Peyer's patch (tissue), 4 donors: ENCODE results near the gene PTTG1IP. TPM values are rescaled to one million over a fixed set of nuclear protein-coding genes. Genes with fewer than 3 reads are reported as not detected.

Experiments used
- DNase-seq, 3 donors: peaks; one replicate each; pipeline ENCODE4 v3.0.0-alpha.2; 2017 to 2019
- H3K27ac ChIP-seq, 4 donors: fragments of 200-600 bp; sonication (generic); one replicate each; pipeline ENCODE4 v1.5.1; 2016 to 2019
- H3K27me3 ChIP-seq, 2 donors: fragments of 200-600 bp; sonication (generic); one replicate each; pipeline ENCODE4 v1.5.1; 2019
- H3K36me3 ChIP-seq, 3 donors: fragments of 200-600 bp; sonication (generic); one replicate each; pipeline ENCODE4 v1.5.1; 2016 to 2019
- H3K4me1 ChIP-seq, 4 donors: fragments of 200-600 bp; sonication (generic); one replicate each; pipeline ENCODE4 v1.5.1; 2016 to 2019
- H3K4me3 ChIP-seq, 4 donors: fragments of 200-600 bp; sonication (generic); 1 replicate in 3 of 4; 2 replicates in 1 of 4; pipeline ENCODE4 v1.5.1; 2016 to 2019; ENCODE audit warnings: mild to moderate bottlenecking in 1 of 4
- H3K9me3 ChIP-seq, 4 donors: fragments of 200-600 bp; sonication (generic); one replicate each; pipeline ENCODE4 v1.5.1; 2016 to 2019; ENCODE audit warnings: mild to moderate bottlenecking in 1 of 4
- POLR2A ChIP-seq, 2 donors: fragments of 450-650 bp; IDR thresholded peaks; one replicate each; pipeline ENCODE4 v1.5.1; 2017; ENCODE audit warnings: antibody characterized with exemption in 2 of 2, mild to moderate bottlenecking in 2 of 2, moderate library complexity in 2 of 2
- total RNA-seq, 4 donors: library from RNA; depleted of rRNA; stranded (reverse); fragments of >200 nt; gene quantifications; one replicate each; pipeline ENCODE4 v1.1.0, GENCODE V29; 2016
- TF ChIP-seq, protein P1 (sequence below), 6 experiments: fragments of 450-650 bp in 4 of 6; fragments of 200-600 bp in 2 of 6; sonication (generic) in 1 of 6; IDR thresholded peaks; one replicate each; pipeline ENCODE4 v1.5.1; 2017 to 2019; ENCODE audit warnings: antibody characterized with exemption in 6 of 6, mild to moderate bottlenecking in 3 of 6, moderate library complexity in 1 of 6

Gene PTTG1IP
- total RNA-seq, 4 donors from 2014 or later, result 69.3 to 495 (median 390) TPM

DNA sequence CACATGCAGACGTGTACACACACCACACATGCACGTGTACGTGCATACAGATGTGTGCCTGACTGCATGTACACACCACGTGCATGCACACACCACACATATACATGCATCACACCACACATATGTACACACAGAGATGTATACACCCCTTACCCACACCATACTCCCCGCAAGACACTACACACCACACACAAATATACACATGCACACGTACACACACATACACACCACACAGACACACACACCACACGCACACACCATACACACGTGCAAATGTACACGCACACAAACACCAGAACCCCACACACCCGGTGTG lies 37.5 kb upstream of the PTTG1IP start:
- no peak for DNase-seq
- H3K4me3 ChIP-seq, result no peak overlapping the region
- H3K4me1 ChIP-seq, result peaks cover 5 to 50% (median 36%) of the 10 kb centered on the region in 4 donors
- no peaks in the 10 kb centered on the region for H3K9me3 ChIP-seq
- no peaks in the 10 kb centered on the region for H3K27me3 ChIP-seq
- peak overlapping the region; percentile 50 to 77 (median 70) for H3K27ac ChIP-seq
- no peak for TF ChIP-seq POLR2A (IDR thresholded peaks at IDR 0.05)
- TF ChIP-seq, protein P1, sequence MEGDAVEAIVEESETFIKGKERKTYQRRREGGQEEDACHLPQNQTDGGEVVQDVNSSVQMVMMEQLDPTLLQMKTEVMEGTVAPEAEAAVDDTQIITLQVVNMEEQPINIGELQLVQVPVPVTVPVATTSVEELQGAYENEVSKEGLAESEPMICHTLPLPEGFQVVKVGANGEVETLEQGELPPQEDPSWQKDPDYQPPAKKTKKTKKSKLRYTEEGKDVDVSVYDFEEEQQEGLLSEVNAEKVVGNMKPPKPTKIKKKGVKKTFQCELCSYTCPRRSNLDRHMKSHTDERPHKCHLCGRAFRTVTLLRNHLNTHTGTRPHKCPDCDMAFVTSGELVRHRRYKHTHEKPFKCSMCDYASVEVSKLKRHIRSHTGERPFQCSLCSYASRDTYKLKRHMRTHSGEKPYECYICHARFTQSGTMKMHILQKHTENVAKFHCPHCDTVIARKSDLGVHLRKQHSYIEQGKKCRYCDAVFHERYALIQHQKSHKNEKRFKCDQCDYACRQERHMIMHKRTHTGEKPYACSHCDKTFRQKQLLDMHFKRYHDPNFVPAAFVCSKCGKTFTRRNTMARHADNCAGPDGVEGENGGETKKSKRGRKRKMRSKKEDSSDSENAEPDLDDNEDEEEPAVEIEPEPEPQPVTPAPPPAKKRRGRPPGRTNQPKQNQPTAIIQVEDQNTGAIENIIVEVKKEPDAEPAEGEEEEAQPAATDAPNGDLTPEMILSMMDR (IDR thresholded peaks at IDR 0.05), result no peak
- H3K36me3 ChIP-seq, result no peaks in the 10 kb centered on the region

- Histone ChIP-seq H3K27ac (peak overlapping the region in 3 of 4 donors; percentile 50 to 77 (median 70)), H3K9me3 (no peaks in the 10 kb centered on the region), H3K36me3 (no peaks in the 10 kb centered on the region), H3K4me1 (peaks cover 5 to 50% (median 36%) of the 10 kb centered on the region in 4 donors), H3K27me3 (no peaks in the 10 kb centered on the region), H3K4me3 (no peak overlapping the region)
- TF ChIP-seq, protein P1 (IDR thresholded peaks at IDR 0.05), result no peak
- TF ChIP-seq POLR2A (IDR thresholded peaks at IDR 0.05), result no peak
- no peak for DNase-seq
These were observed 37.0 kb upstream of the PTTG1IP start for GRCh38 chr21:44910229-44911067.

DNA sequence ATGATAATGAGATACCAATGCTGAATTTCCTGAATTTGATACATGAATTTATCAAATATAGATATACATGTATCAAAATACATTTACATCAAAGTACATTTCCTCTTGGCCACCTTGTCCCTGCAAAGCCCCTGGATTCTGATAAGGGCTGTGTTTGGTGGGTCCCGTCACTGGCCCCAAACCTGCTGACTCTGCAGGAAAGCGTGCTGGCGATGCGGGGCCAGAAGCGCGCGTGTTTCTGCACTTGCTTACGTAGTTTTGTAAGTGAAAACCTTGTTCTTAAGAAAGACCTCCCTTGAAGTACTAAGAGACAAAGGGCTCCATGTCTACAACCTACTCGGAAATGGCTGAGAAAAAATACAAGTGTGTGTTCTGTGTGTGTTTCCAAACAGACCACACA lies 36.2 kb upstream of the PTTG1IP start:
- Histone ChIP-seq H3K4me1 (peaks cover 5 to 50% (median 35%) of the 10 kb centered on the region in 4 donors), H3K4me3 (no peak overlapping the region), H3K27ac (no peak overlapping the region)

GRCh38 chr21:44908908-44909307 lies 35.4 kb upstream of the PTTG1IP start:
- H3K27ac ChIP-seq, result peak overlapping the region in 1 of 4 donors; percentile 46
- H3K27me3 ChIP-seq, result no peaks in the 10 kb centered on the region
- no peaks in the 10 kb centered on the region for H3K36me3 ChIP-seq
- no peak overlapping the region for H3K4me3 ChIP-seq
- H3K4me1 ChIP-seq, result peaks cover 5 to 43% (median 31%) of the 10 kb centered on the region in 4 donors
- TF ChIP-seq, protein P1 (IDR thresholded peaks at IDR 0.05), result no peak
- no peak for TF ChIP-seq POLR2A (IDR thresholded peaks at IDR 0.05)
- no peaks in the 10 kb centered on the region for H3K9me3 ChIP-seq
- DNase-seq, result no peak

More for the DNA sequence above, 36.2 kb upstream of the PTTG1IP start:
- H3K27me3 ChIP-seq, result no peaks in the 10 kb centered on the region
- no peak for DNase-seq
- TF ChIP-seq, protein P1 (IDR thresholded peaks at IDR 0.05), result no peak
- no peaks in the 10 kb centered on the region for H3K9me3 ChIP-seq
- no peaks in the 10 kb centered on the region for H3K36me3 ChIP-seq

GRCh38 chr21:44907966-44908895 lies 34.7 kb upstream of the PTTG1IP start:
- DNase-seq, result no peak
- Histone ChIP-seq H3K27me3 (no peaks in the 10 kb centered on the region), H3K36me3 (no peaks in the 10 kb centered on the region), H3K9me3 (no peaks in the 10 kb centered on the region), H3K4me3 (peak overlapping the region in 1 of 4 donors; percentile 9), H3K27ac (peak overlapping the region in 2 of 4 donors; percentile 49), H3K4me1 (peaks cover 5 to 36% (median 24%) of the 10 kb centered on the region in 4 donors)
- TF ChIP-seq POLR2A (IDR thresholded peaks at IDR 0.05), result no peak
- TF ChIP-seq, protein P1 (IDR thresholded peaks at IDR 0.05), result no peak
